Mucosa of rectum (tissue), 2 donors: ENCODE measurements around the gene RARRES2.
"Not testable (repeated sequence)": the region's sequence is repeated elsewhere in the genome, so short reads cannot be mapped to it uniquely, and the experiment has no call there.

Source experiments
- H3K27ac ChIP-seq, 2 donors: one replicate each; pipeline ENCODE4 v1.7.0; 2013; ENCODE audit warnings: inconsistent platforms in 2 of 2, low read depth in 2 of 2, low read length in 2 of 2
- H3K27me3 ChIP-seq, 2 donors: one replicate each; pipeline ENCODE4 v1.7.0; 2013; ENCODE audit warnings: low read length in 2 of 2; ENCODE audit not compliant: control insufficient read depth in 2 of 2, insufficient read depth in 2 of 2
- H3K36me3 ChIP-seq, 2 donors: one replicate each; pipeline ENCODE4 v1.7.0; 2013; ENCODE audit warnings: low read length in 2 of 2; ENCODE audit not compliant: control insufficient read depth in 2 of 2, insufficient read depth in 2 of 2
- H3K4me1 ChIP-seq, 2 donors: one replicate each; pipeline ENCODE4 v1.7.0; 2013; ENCODE audit warnings: low read length in 2 of 2, mild to moderate bottlenecking in 1 of 2; ENCODE audit not compliant: control insufficient read depth in 2 of 2, insufficient read depth in 2 of 2
- H3K4me3 ChIP-seq, 2 donors: one replicate each; pipeline ENCODE4 v1.7.0; 2013; ENCODE audit warnings: low read length in 2 of 2
- H3K9ac ChIP-seq, 2 donors: one replicate each; pipeline ENCODE4 v1.7.0; 2013; ENCODE audit warnings: low read length in 2 of 2, low read depth in 1 of 2, mild to moderate bottlenecking in 1 of 2
- H3K9me3 ChIP-seq, 2 donors: one replicate each; pipeline ENCODE4 v1.7.0; 2013; ENCODE audit warnings: low read length in 2 of 2; ENCODE audit not compliant: control insufficient read depth in 2 of 2
- donor health status: healthy.
- donor health status: Normal muscosa, but diverticular disease.

The RARRES2 gene

DNA sequence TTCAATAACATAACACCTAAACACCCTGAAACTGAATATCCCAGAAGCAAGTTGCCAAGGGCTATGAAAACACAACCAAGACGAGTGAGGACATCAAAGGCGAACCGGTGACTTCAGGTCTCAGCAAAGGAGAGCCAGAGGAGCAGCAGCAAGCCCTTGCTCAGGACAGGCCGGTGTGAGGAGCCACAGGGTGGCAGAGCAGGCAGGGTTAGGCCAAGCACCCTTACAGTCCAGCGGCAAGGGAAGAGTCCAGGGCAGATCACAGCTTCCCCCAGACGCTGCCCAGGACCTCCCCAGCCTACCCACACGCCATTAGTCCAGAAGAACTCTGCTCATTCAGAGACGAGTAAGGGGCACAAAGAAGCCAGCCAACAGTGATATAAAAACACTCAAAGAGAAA is 45.8 kb downstream of the RARRES2 start:
- not testable (repeated sequence) for H3K27me3 ChIP-seq, H3K9ac ChIP-seq, H3K36me3 ChIP-seq

DNA sequence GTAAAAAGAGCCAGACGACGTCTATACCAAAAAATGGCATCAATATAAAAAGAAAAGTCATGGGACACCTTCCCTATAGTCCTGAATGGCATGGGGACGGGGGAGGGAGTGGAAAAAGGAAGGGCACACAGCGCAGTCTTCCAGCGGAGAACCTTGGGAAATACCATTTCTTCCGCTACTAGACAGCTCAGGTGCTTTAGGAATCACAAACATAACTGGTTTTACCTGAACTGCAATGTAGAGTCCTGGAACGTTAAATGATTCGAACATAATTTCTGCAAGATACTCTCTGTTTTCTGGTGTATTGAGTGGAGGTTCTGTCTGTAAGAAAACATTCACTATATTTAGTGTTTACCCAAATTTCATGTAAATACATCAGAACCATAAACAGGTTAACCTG is 46.4 kb downstream of the RARRES2 start:
- not testable (repeated sequence) for H3K4me1 ChIP-seq, H3K36me3 ChIP-seq, H3K9ac ChIP-seq, H3K27me3 ChIP-seq, H3K27ac ChIP-seq, H3K4me3 ChIP-seq, H3K9me3 ChIP-seq

More for the DNA sequence above, 45.8 kb downstream of the RARRES2 start:
- H3K27ac ChIP-seq, H3K4me3 ChIP-seq, H3K9me3 ChIP-seq, H3K4me1 ChIP-seq: not testable (repeated sequence)

DNA sequence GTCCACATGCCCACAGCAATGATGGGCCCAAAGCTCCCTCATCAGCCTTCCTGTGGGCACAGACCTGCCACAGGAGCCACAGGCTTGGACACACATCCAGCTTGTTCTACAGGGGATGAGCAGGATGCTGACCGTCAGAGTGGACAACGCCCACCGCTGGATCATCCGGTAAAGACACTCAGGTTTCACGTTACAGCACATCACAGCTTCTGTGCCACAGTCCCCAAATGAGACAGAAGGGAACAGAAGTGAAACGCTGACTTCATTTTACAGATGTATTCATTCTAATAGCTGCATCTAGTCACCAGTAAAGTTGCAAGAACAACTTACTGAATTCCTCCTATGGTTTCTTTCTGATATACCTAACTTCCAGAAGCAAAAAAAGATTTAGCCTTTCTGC is 51.1 kb downstream of the RARRES2 start:
- not testable (repeated sequence) for H3K27me3 ChIP-seq, H3K4me1 ChIP-seq, H3K4me3 ChIP-seq, H3K36me3 ChIP-seq, H3K27ac ChIP-seq, H3K9me3 ChIP-seq, H3K9ac ChIP-seq

DNA sequence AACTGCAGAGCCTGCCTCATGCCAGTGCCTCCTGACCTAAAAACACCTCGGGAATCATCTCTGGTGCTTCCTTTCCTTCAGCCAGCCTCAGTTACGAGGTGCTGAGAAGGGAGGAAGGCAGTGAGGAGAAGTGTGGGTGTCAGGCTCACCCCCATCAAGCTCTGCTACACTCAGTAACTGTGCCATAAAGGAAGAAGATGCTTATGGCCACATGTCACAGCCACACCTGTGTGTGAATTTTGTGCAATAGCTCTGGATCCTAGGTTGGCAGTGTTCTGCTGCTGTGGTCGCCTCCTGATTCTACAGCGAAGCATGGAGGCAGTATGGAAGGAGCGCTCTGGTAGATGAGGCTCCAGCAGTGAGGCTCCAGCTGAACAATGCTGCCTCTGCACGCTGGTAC is 52.6 kb downstream of the RARRES2 start:
- H3K9ac ChIP-seq, H3K4me1 ChIP-seq, H3K27me3 ChIP-seq, H3K36me3 ChIP-seq, H3K27ac ChIP-seq, H3K9me3 ChIP-seq, H3K4me3 ChIP-seq: not testable (repeated sequence)
